ENCODE measurements around the gene TCERG1L.
"Not testable (repeated sequence)": the region's sequence is repeated elsewhere in the genome, so short reads cannot be mapped to it uniquely, and the experiment has no call there.

Gene TCERG1L

DNA sequence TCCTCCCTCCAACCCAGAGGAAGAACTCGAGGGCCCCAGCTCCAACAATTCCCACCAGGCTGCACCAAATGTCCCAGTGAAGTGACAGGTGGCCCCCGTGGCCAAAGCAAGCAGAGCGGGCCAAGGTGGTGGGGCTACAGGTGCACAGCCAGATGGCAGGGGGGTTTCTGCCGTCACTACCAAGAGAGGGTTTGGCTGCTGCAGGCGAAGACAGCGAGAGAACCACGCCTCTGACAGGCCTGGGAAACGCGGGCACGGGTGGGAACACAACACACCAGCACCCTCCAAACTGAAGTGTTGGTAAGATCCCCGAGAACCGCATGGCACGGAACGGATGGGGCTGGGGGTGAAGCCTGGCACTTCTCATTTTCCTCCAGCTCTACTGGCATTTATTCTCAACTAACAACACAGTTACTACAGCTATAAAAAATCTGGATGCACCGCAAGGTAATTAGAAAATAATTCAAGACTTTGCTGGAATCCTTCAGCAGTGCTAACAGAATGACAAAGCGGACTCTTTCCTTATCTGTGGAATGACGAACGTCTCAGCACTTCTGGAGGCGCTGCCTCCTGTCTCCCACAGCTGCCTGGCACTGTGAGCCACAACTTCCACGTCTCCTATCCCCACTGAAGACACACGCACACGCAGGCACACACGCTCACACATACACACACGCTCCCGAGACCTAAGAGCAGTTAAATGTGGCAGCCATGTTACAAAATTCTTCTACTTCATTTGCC lies 167.9 kb downstream of the TCERG1L start:
- DNase-seq (ENCODE audit: low read depth), result no peak

DNA sequence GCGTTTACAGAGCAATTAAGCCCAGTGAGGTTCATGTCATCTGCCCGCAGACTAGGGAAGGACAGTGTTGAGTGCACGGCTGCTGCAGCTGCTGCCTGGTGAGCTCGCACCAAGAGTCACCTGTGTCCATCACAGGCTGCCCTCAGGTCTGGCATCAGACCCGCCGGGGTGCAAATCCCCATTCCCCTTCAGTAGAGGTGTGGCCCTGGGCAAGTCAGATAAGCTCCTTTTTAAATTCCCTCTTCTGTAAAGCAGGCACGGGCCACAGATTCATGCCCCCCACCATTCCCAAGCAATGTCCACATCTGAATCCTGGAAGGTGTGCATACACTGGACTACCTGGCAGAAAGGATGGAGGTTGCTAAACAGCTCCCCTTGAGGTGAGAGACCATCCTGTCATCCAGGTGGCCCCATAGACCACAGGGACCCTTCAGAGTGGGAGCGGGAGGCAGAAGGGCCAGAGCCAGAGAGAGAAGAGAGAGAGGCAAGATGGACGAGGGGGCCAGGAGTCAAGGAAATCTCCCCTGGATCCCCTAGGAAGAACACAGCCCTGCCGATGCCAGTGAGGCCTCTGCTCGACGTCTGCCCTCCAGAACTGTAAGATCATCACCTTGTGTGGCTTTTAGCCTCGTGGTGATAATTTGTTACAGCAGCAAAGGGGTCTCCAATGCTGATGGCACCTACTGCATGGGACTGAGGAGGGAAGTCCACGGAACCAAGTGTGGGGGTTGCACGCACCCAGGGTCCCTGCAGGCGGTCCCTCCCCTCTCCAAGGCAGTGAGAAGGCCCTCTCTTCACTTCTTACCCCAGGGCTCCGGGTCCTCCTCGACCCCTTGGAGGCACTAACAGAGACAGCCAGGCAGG lies 168.8 kb downstream of the TCERG1L start:
- DNase-seq (ENCODE audit: low read depth), result no peak

DNA sequence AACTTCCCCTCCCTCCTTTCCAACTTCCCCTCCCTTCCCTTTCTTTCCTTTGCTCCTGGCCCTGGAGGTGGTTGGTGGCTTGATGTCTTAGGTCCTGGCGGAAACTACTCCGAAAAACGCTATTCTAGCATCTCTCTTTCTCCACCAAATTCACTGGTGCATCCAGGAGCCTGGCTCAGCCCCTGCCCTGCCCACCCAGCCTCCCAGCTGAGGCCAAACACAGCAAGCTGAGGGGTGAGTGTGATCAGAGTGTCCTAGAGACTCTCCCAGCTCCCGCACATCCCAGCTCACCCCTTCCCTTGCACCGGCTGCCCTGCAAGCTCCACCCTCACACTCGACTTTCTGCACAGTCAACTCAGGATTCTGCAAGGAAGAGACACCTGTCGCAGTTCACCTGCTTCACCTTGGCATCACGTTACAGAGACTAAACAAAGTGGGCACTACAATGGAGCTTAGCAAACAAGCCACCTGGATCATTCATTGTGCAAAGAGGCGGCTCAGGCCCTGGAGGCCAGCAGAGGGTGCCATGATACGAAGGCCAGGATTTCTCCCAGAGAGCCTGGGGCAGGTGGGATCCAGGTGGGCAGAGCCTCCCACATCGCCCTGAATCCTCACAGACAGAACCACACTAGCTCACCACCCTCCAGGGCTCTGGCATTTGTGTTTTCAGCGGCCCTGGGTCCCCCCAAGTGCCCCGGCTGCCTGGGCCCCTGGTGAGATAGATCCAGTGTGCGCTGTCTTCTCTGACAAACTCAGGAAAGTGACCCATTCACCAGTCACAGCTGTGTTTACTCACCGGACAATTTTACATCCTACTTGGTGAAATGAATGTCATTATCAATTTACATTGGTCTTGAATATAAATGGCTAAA lies 169.6 kb downstream of the TCERG1L start:
- DNase-seq (ENCODE audit: low read depth), result no peak

DNA sequence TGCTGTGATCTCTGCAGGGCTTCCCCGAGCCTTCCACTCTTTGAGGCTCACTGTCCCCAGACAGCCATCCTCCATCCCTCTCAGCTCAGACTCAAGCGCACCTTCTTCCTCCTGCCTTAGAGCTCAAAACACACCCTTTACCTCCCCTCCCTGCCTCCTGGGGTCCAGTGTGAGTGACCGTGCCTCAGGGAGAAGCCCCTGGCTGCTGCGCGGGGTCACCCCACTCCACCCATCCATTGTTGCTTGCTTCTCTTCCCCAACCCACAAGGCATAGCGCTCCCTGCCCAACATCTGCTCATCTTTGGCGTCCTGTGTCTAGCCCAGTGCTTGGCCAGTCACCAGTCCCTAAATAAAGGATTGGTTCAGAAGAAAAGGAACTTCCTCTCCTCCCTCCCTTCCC lies 170.3 kb downstream of the TCERG1L start:
- DNase-seq (ENCODE audit: low read depth), result no peak

DNA sequence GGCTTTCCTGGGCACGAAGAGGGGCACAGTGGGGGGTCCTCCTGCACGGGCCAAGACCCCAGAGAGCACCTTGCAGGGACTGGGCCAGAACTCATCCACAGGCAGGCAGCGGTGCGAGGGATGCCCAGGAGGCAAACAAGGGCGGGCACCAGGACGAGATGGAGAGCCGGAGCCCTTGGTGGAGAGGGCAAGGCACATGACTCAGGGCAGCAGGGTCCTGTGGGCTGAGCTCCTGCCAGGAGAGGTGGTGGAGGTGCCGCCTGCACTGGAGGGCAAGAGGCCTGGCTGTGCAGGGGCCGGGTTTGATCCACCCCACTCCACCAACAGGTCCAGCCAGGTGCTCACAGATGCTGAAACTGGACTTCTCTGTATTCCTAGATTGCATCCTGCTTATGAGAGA lies 170.9 kb downstream of the TCERG1L start:
- no peak for DNase-seq (ENCODE audit: low read depth)

DNA sequence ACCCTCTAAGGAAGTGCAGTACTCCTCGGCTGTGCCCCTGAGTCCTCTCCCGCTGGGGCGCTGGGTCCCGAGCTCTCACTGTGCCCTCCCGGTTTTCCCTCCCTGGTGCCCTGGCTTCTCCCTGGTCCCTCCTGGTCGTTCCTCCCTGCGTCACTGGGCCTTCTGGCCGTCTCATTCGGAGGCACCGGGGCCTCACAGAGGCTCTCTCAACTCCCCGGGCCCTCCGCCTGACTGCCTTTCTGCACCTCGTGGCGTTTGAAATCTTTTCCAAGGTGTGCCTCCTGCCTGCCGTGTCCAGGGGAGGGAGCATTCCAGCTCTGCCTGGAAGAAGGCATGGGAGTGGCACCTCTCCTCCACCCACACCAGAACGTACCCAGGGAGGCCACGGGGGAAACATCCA lies 174.3 kb downstream of the TCERG1L start:
- DNase-seq (ENCODE audit: low read depth), result no peak

DNA sequence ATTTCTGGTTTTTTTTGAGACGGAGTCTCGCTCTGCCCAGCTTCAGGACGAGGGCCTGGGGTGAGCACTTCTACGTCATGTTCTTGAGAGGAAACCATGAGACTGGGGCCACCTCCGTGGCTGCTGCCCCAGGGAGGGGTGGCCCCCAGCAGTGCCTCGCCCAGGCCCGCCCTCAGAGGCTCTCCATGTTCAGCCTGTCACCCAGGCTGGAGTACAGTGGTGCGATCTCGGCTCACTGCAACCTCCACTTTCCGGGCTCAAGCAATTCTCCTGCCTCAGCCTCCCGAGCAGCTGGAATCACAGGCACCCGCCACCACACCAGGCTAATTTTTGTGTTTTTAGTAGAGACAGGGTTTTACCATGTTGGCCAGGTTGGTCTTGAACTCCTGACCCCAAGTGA lies 175.2 kb downstream of the TCERG1L start:
- not testable (repeated sequence) for DNase-seq (ENCODE audit: low read depth)

DNA sequence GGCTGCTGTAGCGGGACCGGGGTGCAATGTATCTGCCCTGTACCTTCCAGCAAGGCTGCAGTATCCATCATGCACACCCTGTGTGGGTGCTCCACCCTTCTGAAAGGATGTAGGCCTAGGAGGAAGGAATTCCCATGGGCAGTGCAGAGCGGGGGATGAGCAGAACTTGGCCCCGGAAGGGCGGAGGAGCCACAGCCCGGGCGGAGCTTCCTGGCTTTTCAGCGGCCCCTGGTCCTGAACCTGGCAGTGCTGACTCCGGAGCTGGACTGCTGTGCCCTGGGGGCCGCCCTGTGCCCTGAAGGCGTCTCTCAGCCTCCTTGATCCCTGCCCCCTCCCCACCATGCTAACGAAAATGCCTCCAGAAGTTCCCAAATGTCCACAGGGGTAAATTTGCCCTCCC lies 175.8 kb downstream of the TCERG1L start:
- no peak for DNase-seq (ENCODE audit: low read depth)

DNA sequence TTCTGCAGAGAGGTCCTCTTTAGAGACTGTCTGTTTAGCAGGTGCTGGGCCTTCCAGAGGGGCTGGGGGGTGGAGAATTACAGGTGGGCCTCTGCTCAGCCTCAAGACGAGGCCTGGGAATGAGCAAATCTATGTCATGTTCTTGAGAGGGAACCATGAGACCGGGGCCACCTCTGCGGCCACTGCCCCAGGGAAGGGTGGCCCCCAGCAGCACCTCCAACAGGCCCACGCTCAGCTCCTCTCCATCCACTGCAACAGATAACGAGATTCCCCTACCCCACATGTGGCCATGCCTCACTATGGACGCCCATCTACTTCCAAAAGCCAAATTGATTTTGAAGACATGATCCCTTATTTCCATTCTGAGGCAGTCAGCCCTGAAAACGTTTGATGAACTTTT lies 176.9 kb downstream of the TCERG1L start:
- no peak for DNase-seq (ENCODE audit: low read depth)

DNA sequence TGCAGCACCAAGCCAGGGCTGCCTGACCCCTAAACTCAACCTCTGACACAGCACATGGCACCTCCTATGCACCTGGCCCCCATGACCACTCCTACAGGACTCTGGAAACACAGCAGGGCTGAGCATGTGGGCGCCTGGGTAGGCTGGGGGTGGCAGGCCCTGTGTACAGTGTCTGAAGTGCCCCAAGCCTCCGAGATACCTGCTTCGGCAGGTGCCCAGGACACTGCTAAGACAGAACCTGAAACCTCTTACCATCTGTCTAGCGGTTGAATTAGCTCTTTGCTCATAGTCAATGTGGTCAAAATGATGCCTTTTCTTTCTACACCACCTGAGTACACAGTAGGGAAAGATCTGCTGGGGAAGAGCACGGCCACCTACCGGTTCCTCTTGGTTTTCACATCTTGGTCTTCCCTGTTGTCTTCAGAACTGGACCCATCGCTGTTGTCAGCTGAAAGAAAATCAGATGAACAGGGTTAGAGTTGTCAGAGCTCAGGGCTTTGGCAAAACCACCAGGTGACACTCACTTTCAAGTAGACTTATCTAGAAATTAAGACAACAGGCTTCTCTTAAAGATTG lies 177.4 kb downstream of the TCERG1L start:
- no peak for DNase-seq (ENCODE audit: low read depth)

DNA sequence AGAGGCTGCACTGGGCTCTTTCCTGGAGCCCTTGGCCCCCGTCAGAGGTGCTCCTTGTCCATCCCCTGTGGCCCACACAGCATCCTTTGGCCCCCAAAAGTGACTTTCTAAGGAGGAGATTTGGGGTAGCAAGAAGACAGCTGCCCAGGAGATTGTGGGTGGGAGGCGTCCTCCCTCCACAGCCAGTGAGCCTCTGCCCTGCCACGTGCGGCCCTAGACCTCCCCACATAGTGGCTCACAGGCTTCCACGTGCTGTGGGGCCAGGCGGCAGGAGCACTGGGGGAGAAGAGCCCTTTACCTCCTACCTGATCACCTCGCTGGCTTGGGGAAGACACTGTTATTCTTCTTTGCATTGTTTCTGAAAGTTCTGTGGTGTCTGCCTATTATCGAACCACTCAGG lies 178.8 kb downstream of the TCERG1L start:
- DNase-seq (ENCODE audit: low read depth), result no peak

DNA sequence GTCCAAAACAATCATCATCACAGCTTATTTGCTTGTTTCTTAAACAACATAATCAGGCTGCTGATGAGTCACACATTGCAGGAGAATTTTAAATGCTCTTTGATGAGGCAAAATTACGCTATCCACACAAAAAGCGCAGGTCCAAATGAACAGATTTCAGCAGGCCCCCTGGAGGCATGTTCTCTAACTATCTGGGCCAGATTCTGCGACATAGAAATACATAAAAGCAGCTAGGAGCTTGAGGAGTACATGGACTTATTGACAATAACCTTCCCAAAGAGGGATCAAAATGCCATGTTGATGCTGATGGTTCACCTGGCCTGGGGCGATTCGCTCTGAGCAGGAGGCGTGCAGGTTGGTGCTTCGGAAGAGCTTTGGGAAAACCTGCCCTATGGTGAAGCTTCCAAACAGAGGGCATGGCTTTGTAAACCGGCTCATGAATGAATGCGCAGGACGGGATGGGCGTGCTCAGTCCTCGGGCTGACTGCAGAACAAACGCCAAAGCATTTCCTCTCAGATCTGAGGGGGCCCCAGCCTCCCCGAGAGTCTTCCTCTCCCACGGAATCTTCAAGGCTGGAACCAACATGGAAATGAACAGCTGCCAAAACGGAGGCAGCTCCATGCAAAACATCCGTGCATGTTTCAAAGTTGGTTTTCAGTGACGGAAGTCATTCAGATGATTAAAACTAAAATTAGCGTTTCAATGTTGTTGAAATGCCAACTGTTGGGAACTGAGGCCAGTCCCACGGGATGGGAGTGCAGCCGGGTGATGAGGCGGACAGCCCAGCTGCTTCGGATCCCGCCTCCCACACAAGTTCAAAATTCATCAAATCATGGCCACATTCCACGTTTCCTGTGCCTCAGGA lies 179.6 kb downstream of the TCERG1L start:
- no peak for DNase-seq (ENCODE audit: low read depth)

DNA sequence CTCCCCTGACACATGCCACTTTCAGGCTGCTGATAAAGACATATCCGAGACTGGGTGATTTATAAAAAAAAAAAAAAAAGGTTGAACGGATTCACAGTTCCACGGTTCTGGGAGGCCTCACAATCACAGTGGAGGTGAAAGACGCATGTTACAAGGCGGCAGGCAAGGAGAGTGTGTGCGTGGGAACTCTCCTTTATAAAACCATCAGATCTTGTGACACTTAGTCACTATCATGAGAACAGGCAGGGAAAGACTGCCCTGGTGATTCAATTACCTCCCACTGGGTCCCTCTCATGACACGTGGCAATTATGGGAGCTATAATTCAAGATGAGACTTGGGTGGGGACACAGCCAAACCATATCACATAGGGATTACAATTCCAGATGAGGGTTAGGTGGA lies 181.5 kb downstream of the TCERG1L start:
- no peak for DNase-seq (ENCODE audit: low read depth)

DNA sequence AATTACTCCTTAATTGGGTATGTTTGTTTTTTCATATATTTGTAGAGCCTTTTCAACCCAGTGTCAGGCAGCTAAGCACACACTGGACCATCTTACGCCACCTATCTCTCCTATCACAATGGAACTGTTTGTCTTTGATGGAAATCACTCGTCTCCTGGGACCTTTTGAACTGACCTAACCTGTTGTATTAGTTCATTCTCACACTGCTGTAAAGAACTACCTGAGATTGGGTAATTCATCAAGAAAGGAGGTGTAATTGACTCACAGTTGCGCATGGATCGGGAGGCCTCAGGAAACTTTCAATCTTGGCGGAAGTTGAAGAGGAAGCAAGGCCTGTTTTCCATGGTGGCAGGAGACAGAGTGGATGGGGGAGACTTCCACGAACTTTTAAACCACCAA lies 182.0 kb downstream of the TCERG1L start:
- DNase-seq (ENCODE audit: low read depth), result no peak

DNA sequence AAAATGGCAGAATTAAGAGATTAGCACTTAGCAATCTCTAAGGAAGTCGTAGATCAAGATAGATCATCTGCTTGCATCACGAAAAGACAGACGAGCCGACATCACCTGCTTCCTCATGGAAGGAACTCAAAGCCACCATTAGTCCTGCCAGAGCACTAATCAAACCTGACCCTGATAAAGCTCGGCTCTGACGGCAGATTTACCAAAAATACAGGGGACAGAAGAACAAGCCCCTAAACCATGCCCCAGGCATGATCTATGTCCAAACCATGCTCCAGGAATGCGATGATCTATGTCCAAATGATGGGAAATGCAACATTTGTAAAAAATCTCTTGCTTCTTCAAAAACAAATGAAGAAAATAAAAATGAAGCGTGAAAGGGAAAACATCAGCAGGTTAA lies 182.8 kb downstream of the TCERG1L start:
- no peak for DNase-seq (ENCODE audit: low read depth)

DNA sequence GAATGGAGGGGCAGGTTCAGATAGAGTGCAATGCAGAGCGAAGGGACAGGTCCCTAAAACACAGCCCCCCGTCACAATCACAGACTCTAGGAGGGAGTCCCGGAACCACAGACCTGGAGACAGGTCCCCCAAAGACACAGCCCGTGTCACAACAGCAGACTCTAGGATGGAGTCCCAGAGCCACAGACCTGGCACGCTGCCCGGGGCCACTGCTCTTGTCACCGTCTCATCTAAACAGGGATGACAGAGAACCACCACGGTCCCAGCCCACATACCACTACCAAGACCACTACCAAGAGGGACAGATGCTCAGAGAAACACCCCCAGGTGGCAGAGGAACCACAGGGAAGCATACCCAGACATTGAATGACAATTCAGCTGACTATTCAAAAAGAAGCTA lies 183.9 kb downstream of the TCERG1L start:
- DNase-seq (ENCODE audit: low read depth), result no peak

DNA sequence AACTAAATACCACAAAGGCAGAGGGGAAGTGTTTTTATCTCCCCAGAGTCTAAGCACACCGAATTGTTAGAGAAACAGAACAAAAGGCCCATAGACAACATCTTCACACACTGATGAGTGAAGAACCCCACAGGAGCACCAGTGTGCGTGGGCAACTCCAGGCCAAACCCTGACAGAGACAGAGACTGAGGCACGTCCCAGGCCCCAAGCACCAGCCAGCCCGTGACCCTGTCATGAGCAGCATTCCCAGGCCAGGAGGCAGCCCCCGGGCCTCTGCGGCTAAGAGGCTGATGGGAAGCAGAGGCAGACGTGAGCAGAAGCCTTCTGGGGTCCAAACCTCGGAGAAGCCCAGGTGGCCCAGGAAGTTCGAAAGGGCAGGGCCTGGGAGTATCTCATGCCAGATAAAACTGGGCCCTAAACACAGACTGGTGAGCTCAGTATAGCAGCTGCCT lies 184.4 kb downstream of the TCERG1L start:
- no peak for DNase-seq (ENCODE audit: low read depth)

DNA sequence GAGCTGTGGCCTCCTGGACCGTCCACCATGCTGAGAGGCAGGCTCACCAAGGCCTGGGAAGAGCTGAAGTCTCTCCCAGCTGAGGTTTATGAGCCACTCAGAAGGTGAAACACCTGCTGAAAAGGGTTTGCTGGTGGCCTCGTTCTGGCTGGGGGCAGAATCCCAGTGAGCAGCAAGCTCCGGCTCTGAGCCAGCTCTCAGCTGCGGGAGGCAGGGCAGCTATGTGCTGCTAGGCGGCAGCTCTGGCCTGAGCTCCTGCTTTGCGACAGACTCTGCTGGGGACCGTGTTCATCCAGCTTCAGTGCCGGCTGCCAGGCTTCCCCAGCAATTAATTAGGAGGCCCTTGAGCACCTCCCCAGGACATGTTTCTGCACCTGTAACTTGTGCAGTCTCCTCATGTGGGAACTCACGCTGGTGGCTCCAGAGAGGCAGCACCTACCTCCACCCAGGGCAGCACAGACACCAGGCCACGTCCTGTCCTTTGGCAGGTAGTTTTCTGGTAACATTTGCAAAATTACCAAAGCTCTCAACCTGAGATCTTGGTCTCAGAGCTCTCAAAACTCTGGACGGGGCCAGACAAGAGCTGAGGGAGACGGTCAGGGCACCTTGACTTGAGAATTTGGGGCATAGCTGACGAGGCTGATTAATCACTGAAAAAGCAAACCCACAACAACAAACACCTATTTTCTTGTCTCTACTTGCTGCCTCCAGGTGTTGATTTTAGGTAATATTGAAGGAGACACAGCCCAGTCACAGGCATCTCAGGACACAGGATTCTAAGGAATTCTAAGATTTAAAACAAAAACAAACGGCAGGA lies 185.0 kb downstream of the TCERG1L start:
- DNase-seq (ENCODE audit: low read depth), result no peak

DNA sequence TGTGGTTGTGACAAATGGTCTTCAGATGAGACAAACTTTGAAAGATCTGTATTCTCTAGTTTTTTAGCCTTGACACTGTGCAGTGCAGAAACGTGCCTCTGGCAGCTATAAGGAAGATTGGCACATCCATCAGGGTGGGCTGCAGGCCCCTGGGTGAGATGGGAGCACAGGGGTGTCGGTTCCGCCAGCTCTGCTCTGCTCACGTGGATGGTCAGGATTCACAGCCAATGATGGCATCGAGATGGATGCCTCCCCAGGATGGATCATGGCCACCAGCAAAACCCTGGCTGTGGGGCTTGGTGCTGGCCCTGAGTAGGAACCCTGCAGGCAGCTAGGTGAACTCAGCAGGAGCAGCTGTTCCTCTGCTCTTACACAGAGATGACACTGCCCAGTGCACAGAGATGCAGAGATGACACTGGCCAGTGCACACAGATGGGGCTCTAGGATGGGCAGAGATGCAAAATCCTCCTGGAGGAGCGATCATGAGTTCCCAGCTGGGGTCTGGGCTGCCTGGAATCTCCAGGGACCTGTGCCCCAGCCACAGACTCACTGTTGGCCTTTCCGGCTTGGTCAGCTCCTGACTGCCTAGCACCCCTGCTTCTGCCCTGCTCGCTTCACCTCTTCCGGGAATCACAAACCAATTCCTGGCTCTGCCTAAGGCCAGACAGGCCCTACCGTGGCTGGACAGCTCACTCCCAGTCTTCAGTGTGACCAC lies 185.9 kb downstream of the TCERG1L start:
- no peak for DNase-seq (ENCODE audit: low read depth)

DNA sequence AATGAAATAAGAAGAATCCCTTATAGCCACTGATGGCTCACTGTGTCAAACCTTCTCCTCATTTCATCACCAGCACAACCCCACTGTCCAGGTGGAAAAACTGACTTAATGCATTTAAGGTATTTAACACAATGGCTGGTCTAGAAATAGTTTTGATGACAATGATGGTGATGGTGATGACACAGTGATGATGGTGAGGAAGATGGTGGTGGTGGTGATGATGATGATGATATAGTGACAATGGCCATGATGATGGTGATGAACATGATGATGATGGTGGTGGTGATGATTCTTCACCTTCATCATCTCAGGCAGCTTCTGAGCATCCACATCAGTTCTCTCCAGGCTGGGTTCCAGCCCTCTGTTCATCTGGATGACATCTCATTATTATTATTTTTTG lies 186.6 kb downstream of the TCERG1L start:
- no peak for DNase-seq (ENCODE audit: low read depth)

Data from amniotic epithelial cell (primary cell).